ENCODE measurements around the gene TTC12. TPM values are rescaled to one million over a fixed set of nuclear protein-coding genes. Genes with fewer than 3 reads are reported as not detected.

The TTC12 gene
- total and polyA plus RNA-seq, 2 of the 13 experiments (the other 11 are each of a cell fraction or from before 2014, with no cell fraction given), result 5.4 to 11.6 TPM

GRCh38 chr11:113308601-113309000 lies 5.8 kb upstream of the TTC12 start:
- BruUV-seq (replicated peaks), result no TSS peak
- no peaks in the 10 kb centered on the region for H4K20me1 ChIP-seq (ENCODE audit: insufficient read depth, low read length)
- H3K9me3 ChIP-seq (ENCODE audit: low read length), result no peaks in the 10 kb centered on the region
- intact Hi-C loops (cut with micrococcal nuclease; ENCODE audit: unreplicated experiment) (no loop called here), in situ Hi-C loops (cut with HindIII; ENCODE audit: extremely low pct_ligation_motif_present, low pct_unique_long_range_greater_than_20kb) (loop anchor here (5.0 kb wide), 2 partner anchors 224 to 424 kb away; no protein-coding TSS in a partner anchor)
- H3K9ac ChIP-seq (ENCODE audit: insufficient read depth, low read depth, low read length), result no peak overlapping the region
- DNase-seq (ENCODE audit: low spot score) (no peak), FAIRE-seq (no peak), ATAC-seq (no peak)
- 2% methylated on average over 2 of the region's 2 CpGs for WGBS (ENCODE audit: low lambda C conversion rate)
- no peak overlapping the region for H3K4me3 ChIP-seq (replicated peaks in 1 of 3; ENCODE audit: insufficient read depth in 1 of 3, low read depth in 2 of 3, low read length in 3 of 3)
- H3K27ac ChIP-seq (ENCODE audit: extremely low read length, insufficient read depth, low read length), result no peak overlapping the region
- H3K27me3 ChIP-seq (ENCODE audit: control insufficient read depth in 1 of 2, insufficient read depth in 2 of 2, low read length in 2 of 2), result no peaks in the 10 kb centered on the region
- H3K4me2 ChIP-seq (ENCODE audit: low read depth, low read length), result no peak overlapping the region
- H3K36me3 ChIP-seq (replicated peaks in 1 of 2; ENCODE audit: control insufficient read depth in 1 of 2, insufficient read depth in 2 of 2, low read length in 2 of 2), result no peaks in the 10 kb centered on the region
- POLR2A ChIA-PET, result no interaction called here
- no peaks in the 10 kb centered on the region for H3K79me2 ChIP-seq (ENCODE audit: insufficient read depth, low read length)
- no peak overlapping the region for H2AFZ ChIP-seq (ENCODE audit: low read length)
- CTCF ChIA-PET (ENCODE audit: low intra/inter-chr PET ratio, low total read pairs), result no interaction called here
- H3K4me1 ChIP-seq (ENCODE audit: insufficient read depth, low read length), result peaks cover under 1% of the 10 kb centered on the region; the same call in 1 of the 2 replicates
- TF ChIP-seq, protein P1, sequence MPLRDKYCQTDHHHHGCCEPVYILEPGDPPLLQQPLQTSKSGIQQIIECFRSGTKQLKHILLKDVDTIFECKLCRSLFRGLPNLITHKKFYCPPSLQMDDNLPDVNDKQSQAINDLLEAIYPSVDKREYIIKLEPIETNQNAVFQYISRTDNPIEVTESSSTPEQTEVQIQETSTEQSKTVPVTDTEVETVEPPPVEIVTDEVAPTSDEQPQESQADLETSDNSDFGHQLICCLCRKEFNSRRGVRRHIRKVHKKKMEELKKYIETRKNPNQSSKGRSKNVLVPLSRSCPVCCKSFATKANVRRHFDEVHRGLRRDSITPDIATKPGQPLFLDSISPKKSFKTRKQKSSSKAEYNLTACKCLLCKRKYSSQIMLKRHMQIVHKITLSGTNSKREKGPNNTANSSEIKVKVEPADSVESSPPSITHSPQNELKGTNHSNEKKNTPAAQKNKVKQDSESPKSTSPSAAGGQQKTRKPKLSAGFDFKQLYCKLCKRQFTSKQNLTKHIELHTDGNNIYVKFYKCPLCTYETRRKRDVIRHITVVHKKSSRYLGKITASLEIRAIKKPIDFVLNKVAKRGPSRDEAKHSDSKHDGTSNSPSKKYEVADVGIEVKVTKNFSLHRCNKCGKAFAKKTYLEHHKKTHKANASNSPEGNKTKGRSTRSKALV (CRISPR knock-in tag; IDR thresholded peaks at IDR 0.05), result no peak
- TF ChIP-seq, protein P2, sequence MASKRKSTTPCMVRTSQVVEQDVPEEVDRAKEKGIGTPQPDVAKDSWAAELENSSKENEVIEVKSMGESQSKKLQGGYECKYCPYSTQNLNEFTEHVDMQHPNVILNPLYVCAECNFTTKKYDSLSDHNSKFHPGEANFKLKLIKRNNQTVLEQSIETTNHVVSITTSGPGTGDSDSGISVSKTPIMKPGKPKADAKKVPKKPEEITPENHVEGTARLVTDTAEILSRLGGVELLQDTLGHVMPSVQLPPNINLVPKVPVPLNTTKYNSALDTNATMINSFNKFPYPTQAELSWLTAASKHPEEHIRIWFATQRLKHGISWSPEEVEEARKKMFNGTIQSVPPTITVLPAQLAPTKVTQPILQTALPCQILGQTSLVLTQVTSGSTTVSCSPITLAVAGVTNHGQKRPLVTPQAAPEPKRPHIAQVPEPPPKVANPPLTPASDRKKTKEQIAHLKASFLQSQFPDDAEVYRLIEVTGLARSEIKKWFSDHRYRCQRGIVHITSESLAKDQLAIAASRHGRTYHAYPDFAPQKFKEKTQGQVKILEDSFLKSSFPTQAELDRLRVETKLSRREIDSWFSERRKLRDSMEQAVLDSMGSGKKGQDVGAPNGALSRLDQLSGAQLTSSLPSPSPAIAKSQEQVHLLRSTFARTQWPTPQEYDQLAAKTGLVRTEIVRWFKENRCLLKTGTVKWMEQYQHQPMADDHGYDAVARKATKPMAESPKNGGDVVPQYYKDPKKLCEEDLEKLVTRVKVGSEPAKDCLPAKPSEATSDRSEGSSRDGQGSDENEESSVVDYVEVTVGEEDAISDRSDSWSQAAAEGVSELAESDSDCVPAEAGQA (IDR thresholded peaks at IDR 0.05; ENCODE audit: low read depth), result no peak
- TF ChIP-seq, protein P2 (CRISPR knock-in tag; IDR thresholded peaks at IDR 0.05; ENCODE audit: borderline replicate concordance), result no peak
- TF ChIP-seq ZMYM4 (CRISPR knock-in tag; IDR thresholded peaks at IDR 0.05) (no peak), ERF (CRISPR knock-in tag; IDR thresholded peaks at IDR 0.05) (no peak), SP4 (CRISPR knock-in tag; IDR thresholded peaks at IDR 0.05) (no peak), HMGA1 (CRISPR knock-in tag; conservative IDR thresholded peaks at IDR 0.05) (no peak), ZNF343 (CRISPR knock-in tag; IDR thresholded peaks at IDR 0.05) (no peak), ZBTB49 (CRISPR knock-in tag; IDR thresholded peaks at IDR 0.05; ENCODE audit: borderline replicate concordance) (no peak), DR1 (CRISPR knock-in tag; IDR thresholded peaks at IDR 0.05) (no peak), FOXJ3 (CRISPR knock-in tag; IDR thresholded peaks at IDR 0.05; ENCODE audit: borderline replicate concordance) (no peak)
- TF ChIP-seq, protein P3, sequence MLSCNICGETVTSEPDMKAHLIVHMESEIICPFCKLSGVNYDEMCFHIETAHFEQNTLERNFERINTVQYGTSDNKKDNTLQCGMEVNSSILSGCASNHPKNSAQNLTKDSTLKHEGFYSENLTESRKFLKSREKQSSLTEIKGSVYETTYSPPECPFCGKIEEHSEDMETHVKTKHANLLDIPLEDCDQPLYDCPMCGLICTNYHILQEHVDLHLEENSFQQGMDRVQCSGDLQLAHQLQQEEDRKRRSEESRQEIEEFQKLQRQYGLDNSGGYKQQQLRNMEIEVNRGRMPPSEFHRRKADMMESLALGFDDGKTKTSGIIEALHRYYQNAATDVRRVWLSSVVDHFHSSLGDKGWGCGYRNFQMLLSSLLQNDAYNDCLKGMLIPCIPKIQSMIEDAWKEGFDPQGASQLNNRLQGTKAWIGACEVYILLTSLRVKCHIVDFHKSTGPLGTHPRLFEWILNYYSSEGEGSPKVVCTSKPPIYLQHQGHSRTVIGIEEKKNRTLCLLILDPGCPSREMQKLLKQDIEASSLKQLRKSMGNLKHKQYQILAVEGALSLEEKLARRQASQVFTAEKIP (CRISPR knock-in tag; IDR thresholded peaks at IDR 0.05; ENCODE audit: borderline replicate concordance), result no peak

Measured in HepG2 (cell line).